ENCODE measurements around the gene LRRC8E. TPM values are rescaled to one million over a fixed set of nuclear protein-coding genes. Genes with fewer than 3 reads are reported as not detected.
A peak's percentile ranks its signal among the peaks of the same experiment; 100 is the strongest.

LRRC8E gene
- total RNA-seq, 2 experiments from 2014 or later: not detected

- no peaks in the 10 kb centered on the region for H3K9me3 Mint-ChIP-seq
- no peak for DNase-seq
- no peak overlapping the region for H3K4me3 Mint-ChIP-seq
- no peaks in the 10 kb centered on the region for H3K4me1 Mint-ChIP-seq
- POLR2A ChIA-PET: no interaction called here
- H3K27ac Mint-ChIP-seq: no peak overlapping the region
- CTCF ChIA-PET: interaction anchor here (0.6 kb wide), 1 partner anchor 19 kb away, joined by 3 read pairs; no protein-coding TSS in a partner anchor
- no peaks in the 10 kb centered on the region for H3K36me3 Mint-ChIP-seq (ENCODE audit: low read depth)
- H3K27me3 Mint-ChIP-seq: no peaks in the 10 kb centered on the region
Observed at GRCh38 chr19:7849631-7849999, 38.7 kb upstream of the LRRC8E start.

- Mint-ChIP-seq H3K4me3 (no peak overlapping the region), H3K4me1 (no peaks in the 10 kb centered on the region), H3K27ac (no peak overlapping the region), H3K36me3 (ENCODE audit: low read depth) (no peaks in the 10 kb centered on the region), H3K27me3 (no peaks in the 10 kb centered on the region), H3K9me3 (no peaks in the 10 kb centered on the region)
- ChIA-PET POLR2A (no interaction called here), CTCF (interaction anchor here (0.6 kb wide), 1 partner anchor 19 kb away, joined by 3 read pairs; no protein-coding TSS in a partner anchor)
- no peak for DNase-seq
Observed at GRCh38 chr19:7850000-7850813, 38.1 kb upstream of the LRRC8E start.

GRCh38 chr19:7850945-7851622 lies 37.2 kb upstream of the LRRC8E start:
- Mint-ChIP-seq H3K36me3 (ENCODE audit: low read depth) (no peaks in the 10 kb centered on the region), H3K27ac (no peak overlapping the region), H3K9me3 (no peaks in the 10 kb centered on the region), H3K27me3 (no peaks in the 10 kb centered on the region), H3K4me3 (no peak overlapping the region), H3K4me1 (no peaks in the 10 kb centered on the region)
- ChIA-PET POLR2A (no interaction called here), CTCF (no interaction called here)
- no peak for DNase-seq

- no peaks in the 10 kb centered on the region for H3K27me3 Mint-ChIP-seq
- H3K4me1 Mint-ChIP-seq: no peaks in the 10 kb centered on the region
- ChIA-PET POLR2A (interaction anchor here (1.0 kb wide), 1 partner anchor 10 kb away, joined by 3 read pairs; no protein-coding TSS in a partner anchor), CTCF (interaction anchor here (0.6 to 1.4 kb wide), 8 partner anchors 9 to 259 kb away, joined by 3 to 4 read pairs (median 3); partner anchors contain the start of genes MAP2K7 and TRAPPC5)
- no peak overlapping the region for H3K4me3 Mint-ChIP-seq
- DNase-seq: no peak
- no peaks in the 10 kb centered on the region for H3K36me3 Mint-ChIP-seq (ENCODE audit: low read depth)
- no peaks in the 10 kb centered on the region for H3K9me3 Mint-ChIP-seq
- no peak overlapping the region for H3K27ac Mint-ChIP-seq
Observed at GRCh38 chr19:7851623-7852500, 36.4 kb upstream of the LRRC8E start.

GRCh38 chr19:7852851-7853769 lies 35.2 kb upstream of the LRRC8E start:
- no peaks in the 10 kb centered on the region for H3K4me1 Mint-ChIP-seq
- DNase-seq: peak; percentile 66
- POLR2A ChIA-PET: interaction anchor here (1.0 kb wide), 1 partner anchor 9 kb away, joined by 3 read pairs; no protein-coding TSS in a partner anchor
- no peak overlapping the region for H3K4me3 Mint-ChIP-seq
- no peaks in the 10 kb centered on the region for H3K36me3 Mint-ChIP-seq (ENCODE audit: low read depth)
- CTCF ChIA-PET: interaction anchor here (0.6 to 1.4 kb wide), 9 partner anchors 8 to 572 kb away, joined by 3 to 4 read pairs (median 3); partner anchors contain the start of genes MAP2K7 and TRAPPC5
- H3K27me3 Mint-ChIP-seq: no peaks in the 10 kb centered on the region
- H3K27ac Mint-ChIP-seq: no peak overlapping the region
- H3K9me3 Mint-ChIP-seq: no peaks in the 10 kb centered on the region

GRCh38 chr19:7853770-7854128 lies 34.6 kb upstream of the LRRC8E start:
- no peaks in the 10 kb centered on the region for H3K9me3 Mint-ChIP-seq
- peaks cover 2% of the 10 kb centered on the region for H3K4me1 Mint-ChIP-seq
- H3K4me3 Mint-ChIP-seq: no peak overlapping the region
- ChIA-PET CTCF (interaction anchor here (0.7 to 1.0 kb wide), 2 partner anchors 16 to 572 kb away, joined by 3 to 4 read pairs; no protein-coding TSS in a partner anchor), POLR2A (no interaction called here)
- no peaks in the 10 kb centered on the region for H3K36me3 Mint-ChIP-seq (ENCODE audit: low read depth)
- H3K27ac Mint-ChIP-seq: no peak overlapping the region
- H3K27me3 Mint-ChIP-seq: no peaks in the 10 kb centered on the region
- no peak for DNase-seq

- ChIA-PET POLR2A (no interaction called here), CTCF (interaction anchor here (0.7 kb wide), 1 partner anchor 120 kb away, joined by 3 read pairs; no protein-coding TSS in a partner anchor)
- no peak overlapping the region for H3K4me3 Mint-ChIP-seq
- no peaks in the 10 kb centered on the region for H3K27me3 Mint-ChIP-seq
- H3K27ac Mint-ChIP-seq: no peak overlapping the region
- H3K36me3 Mint-ChIP-seq (ENCODE audit: low read depth): no peaks in the 10 kb centered on the region
- no peaks in the 10 kb centered on the region for H3K9me3 Mint-ChIP-seq
- DNase-seq: no peak
- peaks cover 2% of the 10 kb centered on the region for H3K4me1 Mint-ChIP-seq
Observed at GRCh38 chr19:7855426-7856108, 32.7 kb upstream of the LRRC8E start.

- Mint-ChIP-seq H3K9me3 (no peaks in the 10 kb centered on the region), H3K36me3 (ENCODE audit: low read depth) (no peaks in the 10 kb centered on the region), H3K4me3 (no peak overlapping the region), H3K27ac (no peak overlapping the region), H3K27me3 (peaks cover under 1% of the 10 kb centered on the region), H3K4me1 (peaks cover 2% of the 10 kb centered on the region)
- POLR2A ChIA-PET: no interaction called here
- CTCF ChIA-PET: no interaction called here
- DNase-seq: no peak
Observed at GRCh38 chr19:7856109-7856591, 32.2 kb upstream of the LRRC8E start.

GRCh38 chr19:7856679-7857663 lies 31.3 kb upstream of the LRRC8E start:
- no peak for DNase-seq
- POLR2A ChIA-PET: interaction anchor here (1.5 kb wide), 1 partner anchor 13 kb away, joined by 4 read pairs; no protein-coding TSS in a partner anchor
- Mint-ChIP-seq H3K4me3 (no peak overlapping the region), H3K36me3 (ENCODE audit: low read depth) (no peaks in the 10 kb centered on the region), H3K27ac (no peak overlapping the region), H3K4me1 (peaks cover 3% of the 10 kb centered on the region), H3K9me3 (no peaks in the 10 kb centered on the region), H3K27me3 (peaks cover 7% of the 10 kb centered on the region)
- CTCF ChIA-PET: interaction anchor here (1.1 to 4.5 kb wide), 3 partner anchors 12 to 88 kb away, joined by 3 to 25 read pairs (median 3); partner anchors contain the start of gene MAP2K7

- H3K27me3 Mint-ChIP-seq: peaks cover 7% of the 10 kb centered on the region
- no peaks in the 10 kb centered on the region for H3K36me3 Mint-ChIP-seq (ENCODE audit: low read depth)
- CTCF ChIA-PET: interaction anchor here (0.8 to 4.5 kb wide), 4 partner anchors 11 to 87 kb away, joined by 3 to 25 read pairs (median 3); partner anchors contain the start of gene MAP2K7
- no peaks in the 10 kb centered on the region for H3K9me3 Mint-ChIP-seq
- H3K4me3 Mint-ChIP-seq: no peak overlapping the region
- no peak overlapping the region for H3K27ac Mint-ChIP-seq
- no peak for DNase-seq
- peaks cover 5% of the 10 kb centered on the region for H3K4me1 Mint-ChIP-seq
- POLR2A ChIA-PET: interaction anchor here (1.5 kb wide), 1 partner anchor 12 kb away, joined by 4 read pairs; no protein-coding TSS in a partner anchor
Observed at GRCh38 chr19:7857727-7858108, 30.6 kb upstream of the LRRC8E start.
